Fibroblast of lung (primary cell): Measurements from ENCODE around the gene PCSK5.

Experiments used
- CTCF ChIP-seq, 2 donors: IDR thresholded peaks in 1 of 2; conservative IDR thresholded peaks in 1 of 2; 1 replicate in 1 of 2; 2 replicates in 1 of 2; pipeline ENCODE4 v1.5.1; 2011 to 2012; ENCODE audit warnings: low read length in 2 of 2, control low read depth in 1 of 2, inconsistent platforms in 1 of 2, low read depth in 1 of 2, mild to moderate bottlenecking in 1 of 2
- EZH2 ChIP-seq: IDR thresholded peaks from 2 replicates; pipeline ENCODE4 v1.5.1; 2012; ENCODE audit warnings: low read length, control low read depth, mild to moderate bottlenecking; ENCODE audit errors: missing control alignments

- TF ChIP-seq CTCF (conservative IDR thresholded peaks at IDR 0.05 in 1 of 2, IDR thresholded peaks at IDR 0.05 in 1 of 2; ENCODE audit: low read depth in 1 of 2, low read length in 2 of 2) (no peak), EZH2 (no peak)
These were observed 133.3 kb downstream of the PCSK5 start for GRCh38 chr9:76023715-76024195.
